GM13977 (cell line): Measurements from ENCODE around the gene FOXM1.

Experiments used
- DNase-seq: peaks from one replicate; pipeline ENCODE4 v3.0.0; 2012; ENCODE audit warnings: low spot score
- CTCF ChIP-seq: IDR thresholded peaks from 2 replicates; pipeline ENCODE4 v1.5.1; 2012; ENCODE audit warnings: mild to moderate bottlenecking, control low read depth; ENCODE audit not compliant: insufficient read depth; ENCODE audit errors: extremely low read depth, missing control alignments
- in situ Hi-C: fragments of 300-500 bp; cut with MboI; formaldehyde crosslinking; loops from one replicate; pipeline ENCODE4 v1.12.0; 2022; ENCODE audit warnings: low sequenced_read_pairs, low pct_unique_long_range_greater_than_20kb, mixed read lengths, inconsistent platforms; ENCODE audit not compliant: unreplicated experiment

Gene FOXM1

GRCh38 chr12:2845280-2845679, 31.7 kb downstream of the FOXM1 start:
- in situ Hi-C loops = no loop called here
- DNase-seq = no peak
- TF ChIP-seq CTCF = no peak

- no peak for DNase-seq
- TF ChIP-seq CTCF = no peak
- in situ Hi-C loops = no loop called here
Measured at GRCh38 chr12:2844786-2845185, 32.2 kb downstream of the FOXM1 start.

- in situ Hi-C loops = no loop called here
- no peak for DNase-seq
Measured at GRCh38 chr12:2842948-2843347, 34.0 kb downstream of the FOXM1 start.

GRCh38 chr12:2841056-2841650, 35.8 kb downstream of the FOXM1 start:
- in situ Hi-C loops = no loop called here
- DNase-seq = no peak

More at GRCh38 chr12:2842948-2843347, 34.0 kb downstream of the FOXM1 start:
- TF ChIP-seq CTCF = no peak

GRCh38 chr12:2836574-2836973, 40.4 kb downstream of the FOXM1 start:
- no peak for TF ChIP-seq CTCF
- no peak for DNase-seq
- in situ Hi-C loops = no loop called here

More at GRCh38 chr12:2841056-2841650, 35.8 kb downstream of the FOXM1 start:
- no peak for TF ChIP-seq CTCF

GRCh38 chr12:2835691-2836403, 41.1 kb downstream of the FOXM1 start:
- no peak for DNase-seq
- in situ Hi-C loops = no loop called here
- no peak for TF ChIP-seq CTCF
